Activated CD4-positive, alpha-beta T cell treated with anti-CD3 and anti-CD28 coated beads, Interleukin-2, amount 50 U/mL, for 16 hours (primary cell): ENCODE results near the gene IP6K1.
A peak's percentile ranks its signal among the peaks of the same experiment; 100 is the strongest.
"Not testable (repeated sequence)": the region's sequence is repeated elsewhere in the genome, so short reads cannot be mapped to it uniquely, and the experiment has no call there.

Source experiments
- DNase-seq: peaks from one replicate; pipeline ENCODE4 v3.0.0-alpha.2; 2020

IP6K1 gene

GRCh38 chr3:49686346-49686745, 100.0 kb downstream of the IP6K1 start:
- peak; percentile 21 for DNase-seq

- not testable (repeated sequence) for DNase-seq
Observed at GRCh38 chr3:49685846-49686245, 100.5 kb downstream of the IP6K1 start.

- DNase-seq, result not testable (repeated sequence)
Observed at GRCh38 chr3:49685103-49685502, 101.2 kb downstream of the IP6K1 start.

GRCh38 chr3:49684453-49684852, 101.9 kb downstream of the IP6K1 start:
- DNase-seq, result not testable (repeated sequence)

- DNase-seq, result no peak
Observed at GRCh38 chr3:49683162-49683561, 103.2 kb downstream of the IP6K1 start.

GRCh38 chr3:49681543-49681942, 104.8 kb downstream of the IP6K1 start:
- no peak for DNase-seq

- DNase-seq, result no peak
Observed at GRCh38 chr3:49681232-49681522, 105.2 kb downstream of the IP6K1 start.

- DNase-seq, result no peak
Observed at GRCh38 chr3:49680493-49681231, 105.7 kb downstream of the IP6K1 start.

- DNase-seq, result no peak
Observed at GRCh38 chr3:49675912-49676311, 110.4 kb downstream of the IP6K1 start.

GRCh38 chr3:49674497-49674983, 111.8 kb downstream of the IP6K1 start:
- peak; percentile 16 for DNase-seq
